Activated naive CD4-positive, alpha-beta T cell treated with anti-CD3 and anti-CD28 coated beads for 36 hours (primary cell): ENCODE data around the gene CYP2B6. TPM values are rescaled to one million over a fixed set of nuclear protein-coding genes. Genes with fewer than 3 reads are reported as not detected.
"Not testable (repeated sequence)": the region's sequence is repeated elsewhere in the genome, so short reads cannot be mapped to it uniquely, and the experiment has no call there.

Experiments used
- CTCF ChIA-PET: fragments of 350-600 bp; sonication (Branson Sonifier 250); formaldehyde crosslinking; loops from one replicate; lab custom pipeline; 2021; ENCODE audit warnings: antibody characterized with exemption; lab: Charles Lee
- DNase-seq: peaks from one replicate; pipeline ENCODE4 v3.0.0-alpha.2; 2020
- H3K27ac Mint-ChIP-seq: one replicate; pipeline ENCODE4 v1.8.0; 2021; ENCODE audit warnings: mild to moderate bottlenecking, mixed read lengths
- H3K27me3 Mint-ChIP-seq: one replicate; pipeline ENCODE4 v1.8.0; 2021; ENCODE audit warnings: low read depth, mixed read lengths
- H3K36me3 Mint-ChIP-seq: one replicate; pipeline ENCODE4 v1.8.0; 2021; ENCODE audit warnings: low read depth, mixed read lengths
- H3K4me1 Mint-ChIP-seq: one replicate; pipeline ENCODE4 v1.8.0; 2021; ENCODE audit warnings: low read depth, mixed read lengths
- H3K4me3 Mint-ChIP-seq: one replicate; pipeline ENCODE4 v1.8.0; 2021; ENCODE audit warnings: mild to moderate bottlenecking, moderate library complexity, mixed read lengths
- H3K9me3 Mint-ChIP-seq: one replicate; pipeline ENCODE4 v1.8.0; 2021; ENCODE audit warnings: mixed read lengths
- intact Hi-C: fragments of 100-400 bp; cut with micrococcal nuclease; formaldehyde crosslinking; loops from one replicate; pipeline ENCODE4 v1.15.1; 2023
- total RNA-seq, 2 experiments: library from RNA; stranded (reverse); gene quantifications; one replicate each; pipeline ENCODE4 v1.2.3, GENCODE V29; 2021

Gene CYP2B6
- total RNA-seq, 2 experiments from 2014 or later = not detected

- intact Hi-C loops = loop anchor here (10.0 kb wide), 1 partner anchor 62 kb away; the partner anchor contains the start of gene CYP2A13
- Mint-ChIP-seq H3K9me3 (no peaks in the 10 kb centered on the region), H3K36me3 (no peaks in the 10 kb centered on the region), H3K27ac (no peak overlapping the region), H3K27me3 (peaks cover 24% of the 10 kb centered on the region), H3K4me1 (no peaks in the 10 kb centered on the region), H3K4me3 (no peak overlapping the region)
- DNase-seq = no peak
- CTCF ChIA-PET = interaction anchor here (0.6 to 1.8 kb wide), 2 partner anchors 48 to 97 kb away, joined by 6 to 7 read pairs; no protein-coding TSS in a partner anchor
Observed at GRCh38 chr19:41023193-41023592, 32.1 kb downstream of the CYP2B6 start.

- H3K27me3 Mint-ChIP-seq = peaks cover 24% of the 10 kb centered on the region
- H3K9me3 Mint-ChIP-seq = no peaks in the 10 kb centered on the region
- no peak overlapping the region for H3K4me3 Mint-ChIP-seq
- CTCF ChIA-PET = no interaction called here
- no peaks in the 10 kb centered on the region for H3K36me3 Mint-ChIP-seq
- H3K27ac Mint-ChIP-seq = no peak overlapping the region
- DNase-seq = no peak
- no peaks in the 10 kb centered on the region for H3K4me1 Mint-ChIP-seq
- intact Hi-C loops = loop anchor here (10.0 kb wide), 1 partner anchor 59 kb away; the partner anchor contains the start of gene CYP2A13
Observed at GRCh38 chr19:41025411-41025810, 34.3 kb downstream of the CYP2B6 start.

GRCh38 chr19:41025871-41026270 is 34.8 kb downstream of the CYP2B6 start:
- no peak overlapping the region for H3K4me3 Mint-ChIP-seq
- peaks cover 24% of the 10 kb centered on the region for H3K27me3 Mint-ChIP-seq
- intact Hi-C loops = loop anchor here (10.0 kb wide), 1 partner anchor 59 kb away; the partner anchor contains the start of gene CYP2A13

GRCh38 chr19:41027273-41027967 is 36.3 kb downstream of the CYP2B6 start:
- CTCF ChIA-PET = interaction anchor here (0.6 kb wide), 1 partner anchor 567 kb away, joined by 3 read pairs; no protein-coding TSS in a partner anchor
- Mint-ChIP-seq H3K27ac (no peak overlapping the region), H3K27me3 (peaks cover 24% of the 10 kb centered on the region), H3K9me3 (no peaks in the 10 kb centered on the region), H3K36me3 (no peaks in the 10 kb centered on the region), H3K4me3 (no peak overlapping the region), H3K4me1 (no peaks in the 10 kb centered on the region)
- intact Hi-C loops = loop anchor here (10.0 kb wide), 1 partner anchor 57 kb away; the partner anchor contains the start of gene CYP2A13
- DNase-seq = no peak

More at GRCh38 chr19:41025871-41026270, 34.8 kb downstream of the CYP2B6 start:
- no peak for DNase-seq
- CTCF ChIA-PET = no interaction called here
- Mint-ChIP-seq H3K27ac (no peak overlapping the region), H3K4me1 (no peaks in the 10 kb centered on the region), H3K9me3 (no peaks in the 10 kb centered on the region), H3K36me3 (no peaks in the 10 kb centered on the region)

- CTCF ChIA-PET = interaction anchor here (0.7 kb wide), 1 partner anchor 12 kb away, joined by 3 read pairs; no protein-coding TSS in a partner anchor
- no peak overlapping the region for H3K27ac Mint-ChIP-seq
Observed at GRCh38 chr19:41029524-41030432, 38.7 kb downstream of the CYP2B6 start.

GRCh38 chr19:41030651-41031050 is 39.6 kb downstream of the CYP2B6 start:
- Mint-ChIP-seq H3K4me3 (no peak overlapping the region), H3K27ac (no peak overlapping the region), H3K4me1 (peaks cover 3% of the 10 kb centered on the region), H3K9me3 (peaks cover 4% of the 10 kb centered on the region), H3K36me3 (no peaks in the 10 kb centered on the region), H3K27me3 (peaks cover 11% of the 10 kb centered on the region)
- no peak for DNase-seq
- CTCF ChIA-PET = interaction anchor here (0.7 kb wide), 1 partner anchor 13 kb away, joined by 3 read pairs; no protein-coding TSS in a partner anchor
- intact Hi-C loops = no loop called here

More at GRCh38 chr19:41029524-41030432, 38.7 kb downstream of the CYP2B6 start:
- peaks cover 19% of the 10 kb centered on the region for H3K27me3 Mint-ChIP-seq
- H3K36me3 Mint-ChIP-seq = no peaks in the 10 kb centered on the region
- intact Hi-C loops = loop anchor here (10.0 kb wide), 1 partner anchor 55 kb away; the partner anchor contains the start of gene CYP2A13
- no peak overlapping the region for H3K4me3 Mint-ChIP-seq
- peaks cover 4% of the 10 kb centered on the region for H3K9me3 Mint-ChIP-seq
- no peak for DNase-seq
- peaks cover 3% of the 10 kb centered on the region for H3K4me1 Mint-ChIP-seq

GRCh38 chr19:41031916-41032315 is 40.8 kb downstream of the CYP2B6 start:
- CTCF ChIA-PET = interaction anchor here (0.6 to 1.2 kb wide), 2 partner anchors 57 to 68 kb away, joined by 3 to 5 read pairs; no protein-coding TSS in a partner anchor
- intact Hi-C loops = no loop called here
- Mint-ChIP-seq H3K4me1 (peaks cover 3% of the 10 kb centered on the region), H3K4me3 (no peak overlapping the region), H3K36me3 (no peaks in the 10 kb centered on the region), H3K27me3 (no peaks in the 10 kb centered on the region), H3K9me3 (peaks cover 4% of the 10 kb centered on the region), H3K27ac (no peak overlapping the region)
- no peak for DNase-seq

GRCh38 chr19:41033324-41033723 is 42.2 kb downstream of the CYP2B6 start:
- H3K27me3 Mint-ChIP-seq, H3K4me3 Mint-ChIP-seq, H3K36me3 Mint-ChIP-seq, H3K4me1 Mint-ChIP-seq, H3K27ac Mint-ChIP-seq, H3K9me3 Mint-ChIP-seq, intact Hi-C loops, DNase-seq: not testable (repeated sequence)
- CTCF ChIA-PET = interaction anchor here (0.8 kb wide), 1 partner anchor 674 kb away, joined by 3 read pairs; no protein-coding TSS in a partner anchor

GRCh38 chr19:41039806-41040205 is 48.7 kb downstream of the CYP2B6 start:
- CTCF ChIA-PET = no interaction called here
- Mint-ChIP-seq H3K36me3 (no peaks in the 10 kb centered on the region), H3K4me3 (no peak overlapping the region), H3K27ac (no peak overlapping the region), H3K9me3 (peaks cover 4% of the 10 kb centered on the region), H3K4me1 (no peaks in the 10 kb centered on the region), H3K27me3 (no peaks in the 10 kb centered on the region)
- intact Hi-C loops = no loop called here
- DNase-seq = no peak

GRCh38 chr19:41045095-41045494 is 54.0 kb downstream of the CYP2B6 start:
- H3K4me1 Mint-ChIP-seq, H3K4me3 Mint-ChIP-seq, H3K9me3 Mint-ChIP-seq, intact Hi-C loops, H3K36me3 Mint-ChIP-seq, H3K27me3 Mint-ChIP-seq, DNase-seq, H3K27ac Mint-ChIP-seq: not testable (repeated sequence)
- CTCF ChIA-PET = interaction anchor here (0.6 kb wide), 1 partner anchor 219 kb away, joined by 6 read pairs; no protein-coding TSS in a partner anchor

GRCh38 chr19:41050426-41050825 is 59.3 kb downstream of the CYP2B6 start:
- Mint-ChIP-seq H3K4me3 (no peak overlapping the region), H3K27me3 (peaks cover 10% of the 10 kb centered on the region), H3K4me1 (no peaks in the 10 kb centered on the region), H3K27ac (no peak overlapping the region), H3K9me3 (no peaks in the 10 kb centered on the region), H3K36me3 (no peaks in the 10 kb centered on the region)
- intact Hi-C loops = no loop called here
- CTCF ChIA-PET = no interaction called here
- no peak for DNase-seq

GRCh38 chr19:41052162-41052561 is 61.1 kb downstream of the CYP2B6 start:
- peaks cover 13% of the 10 kb centered on the region for H3K27me3 Mint-ChIP-seq
- DNase-seq, H3K4me3 Mint-ChIP-seq, intact Hi-C loops, H3K36me3 Mint-ChIP-seq, H3K27ac Mint-ChIP-seq, H3K4me1 Mint-ChIP-seq, H3K9me3 Mint-ChIP-seq: not testable (repeated sequence)
- CTCF ChIA-PET = interaction anchor here (0.6 kb wide), 1 partner anchor 61 kb away, joined by 3 read pairs; the partner anchor contains the start of gene CYP2B6
